Mesenteric fat pad (tissue), 1 donor: ENCODE measurements around the gene ANK2. TPM values are rescaled to one million over a fixed set of nuclear protein-coding genes. Genes with fewer than 3 reads are reported as not detected.

Experiments used
- DNase-seq: peaks from one replicate; pipeline ENCODE4 v3.0.0-alpha.2; 2020; ENCODE audit warnings: low spot score
- total RNA-seq: library from RNA; stranded (reverse); fragmentation: NEBNext Ultra II Directional; extraction: Animal tissue kit (Norgen Biotek cat#: 25700); gene quantifications from one replicate; pipeline ENCODE4 v1.2.1, GENCODE V29; 2021
- donor health status: DM: yes; HTN: yes; CAD: no.

ANK2 gene
- total RNA-seq, 1 donor from 2014 or later = 97.0 TPM

DNA sequence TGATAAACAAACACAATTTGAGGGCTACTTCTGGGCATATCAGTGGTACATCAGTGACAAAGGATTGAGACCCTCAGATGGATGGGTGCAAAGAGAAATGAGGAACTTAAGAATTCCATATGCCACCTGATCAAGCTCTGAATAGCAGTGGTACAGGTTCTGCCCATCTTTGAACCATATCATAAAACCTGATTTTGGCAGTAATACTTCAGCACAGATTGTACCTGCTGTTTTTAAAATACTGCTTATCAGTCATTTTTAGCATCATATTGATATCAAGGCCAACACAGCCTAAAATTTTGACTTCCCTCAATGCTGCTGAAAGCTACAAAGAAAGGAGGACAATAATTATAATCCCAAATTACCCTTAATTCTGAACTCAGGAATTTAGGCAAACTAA, 41.5 kb downstream of the ANK2 start:
- no peak for DNase-seq

DNA sequence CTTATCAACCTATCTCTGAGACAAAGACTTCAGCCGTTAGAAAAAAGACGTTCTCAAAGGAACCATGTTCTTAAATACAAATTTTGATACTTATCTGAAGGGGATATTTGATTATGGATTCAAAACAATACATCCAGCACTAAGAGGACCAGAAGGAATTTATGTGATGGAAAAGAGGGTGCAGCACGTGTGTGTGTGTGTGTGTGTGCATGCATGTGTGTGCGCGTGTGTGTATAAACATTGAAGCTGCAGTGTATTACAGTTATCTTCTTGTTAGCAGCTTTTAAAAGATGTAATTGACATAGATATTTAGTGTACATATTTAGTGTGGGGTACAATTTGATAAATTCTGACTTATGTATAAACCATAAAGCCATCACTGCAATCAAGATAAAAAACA, 44.9 kb downstream of the ANK2 start:
- no peak for DNase-seq

DNA sequence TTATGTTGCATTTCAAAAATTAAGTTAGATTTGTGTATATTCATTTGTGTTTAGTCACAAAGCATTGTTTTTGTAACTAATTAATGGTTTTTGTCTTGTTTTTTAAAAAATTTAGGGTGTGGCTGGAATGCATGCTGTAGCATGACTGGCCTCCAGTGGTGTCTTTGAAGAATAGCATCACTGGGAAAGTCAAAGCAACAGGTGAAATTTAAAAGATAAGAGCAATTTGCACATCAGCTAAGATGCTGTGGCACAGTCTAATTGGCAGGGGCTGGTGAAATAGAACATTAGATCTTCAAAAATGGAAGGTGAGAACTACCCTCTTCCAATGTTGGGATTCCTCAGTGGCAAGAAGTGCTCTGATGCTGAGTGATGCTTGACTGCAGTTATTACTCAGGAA, 45.3 kb downstream of the ANK2 start:
- DNase-seq = no peak

DNA sequence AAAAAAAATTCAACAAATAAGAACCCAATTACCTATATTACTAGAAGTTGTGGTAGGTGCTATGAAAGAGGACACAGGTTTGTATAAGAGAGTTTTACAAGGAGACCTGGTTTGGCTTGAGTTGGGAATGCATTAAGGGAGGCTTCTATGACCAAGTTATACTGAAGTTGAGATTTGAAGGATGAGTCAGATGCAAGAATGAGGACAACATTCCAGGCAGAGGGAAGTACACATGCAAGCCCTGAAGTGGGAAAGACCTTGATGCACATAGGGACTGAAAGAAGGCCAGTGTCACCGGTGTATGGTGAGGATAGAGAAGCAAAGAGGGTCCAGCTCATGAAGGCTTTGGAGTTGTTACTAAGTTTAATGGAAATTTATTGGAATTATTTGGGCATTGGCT, 52.2 kb downstream of the ANK2 start:
- DNase-seq = no peak

GRCh38 chr4:113103556-113103955, 54.1 kb downstream of the ANK2 start:
- DNase-seq = no peak

GRCh38 chr4:113106108-113106507, 56.7 kb downstream of the ANK2 start:
- DNase-seq = no peak

DNA sequence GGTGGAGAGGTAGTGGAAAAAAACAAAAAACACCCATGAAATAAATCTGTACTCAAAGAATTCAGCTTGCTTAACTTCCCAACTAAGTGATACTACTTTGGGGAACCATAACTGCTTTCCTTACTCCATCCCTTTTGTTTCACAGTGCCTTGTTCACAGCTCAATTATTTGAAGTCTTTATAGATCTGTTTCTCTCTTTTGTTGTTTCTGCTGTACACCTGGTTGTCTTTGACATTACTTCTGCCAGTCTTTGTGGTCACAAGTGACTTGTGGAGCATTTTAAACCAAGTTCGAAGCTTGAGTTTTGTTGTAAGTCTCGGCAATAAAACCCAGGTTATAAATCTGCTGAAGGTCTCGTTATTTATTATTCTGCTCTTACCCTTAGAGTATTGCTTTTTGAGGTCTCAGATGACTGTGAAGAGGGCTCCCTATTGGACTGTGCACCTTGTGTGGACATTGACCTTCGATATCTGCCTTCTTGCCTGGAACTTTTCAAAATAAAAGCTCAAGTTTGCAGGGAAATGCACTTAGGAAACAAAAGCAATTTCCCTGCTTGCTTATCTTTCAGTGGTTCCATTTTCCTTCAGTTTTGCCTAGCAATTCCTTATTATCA, 59.8 kb downstream of the ANK2 start:
- DNase-seq = no peak

- DNase-seq = no peak
These were observed 63.0 kb downstream of the ANK2 start for GRCh38 chr4:113112338-113112978.

DNA sequence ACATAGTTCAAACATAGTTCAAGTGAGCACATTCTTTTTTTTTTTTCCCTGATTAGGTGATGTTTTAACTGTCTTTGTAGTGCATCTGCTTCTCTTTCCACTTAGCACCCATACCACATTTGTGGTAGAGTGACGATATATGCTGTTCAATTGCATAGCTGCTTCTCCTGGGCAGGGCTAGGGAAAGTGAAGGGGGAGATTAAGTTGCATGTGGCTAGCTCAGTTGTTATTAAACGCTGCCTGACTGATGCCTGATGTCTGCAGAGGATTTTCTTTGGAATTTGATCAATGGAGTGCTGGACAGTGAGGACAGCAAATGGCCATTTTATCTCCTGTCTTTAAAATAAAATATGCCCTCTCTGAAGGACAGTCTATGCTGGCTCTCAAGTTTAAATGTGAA, 63.7 kb downstream of the ANK2 start:
- no peak for DNase-seq

GRCh38 chr4:113114884-113115283, 65.4 kb downstream of the ANK2 start:
- DNase-seq = no peak

GRCh38 chr4:113116414-113117357, 67.2 kb downstream of the ANK2 start:
- DNase-seq = no peak

DNA sequence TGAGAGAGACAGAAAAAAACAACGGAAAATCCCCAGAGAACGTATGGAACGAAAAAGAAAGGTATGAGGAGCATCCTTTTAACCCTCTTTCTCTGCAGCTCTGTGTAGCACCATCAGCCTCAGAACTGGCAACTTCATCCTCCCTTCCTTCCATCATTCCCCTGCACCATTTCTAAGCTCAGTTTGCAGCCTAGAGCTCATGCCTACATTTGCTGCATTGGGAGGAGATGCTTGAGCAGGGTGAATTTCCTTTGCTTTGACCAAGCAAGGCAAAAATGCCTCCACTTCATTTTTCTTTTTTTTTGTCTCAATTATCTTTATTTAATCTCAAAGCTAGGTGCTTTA, 67.9 kb downstream of the ANK2 start:
- no peak for DNase-seq

GRCh38 chr4:113122066-113122465, 72.6 kb downstream of the ANK2 start:
- DNase-seq = no peak

GRCh38 chr4:113125418-113125817, 76.0 kb downstream of the ANK2 start:
- no peak for DNase-seq

DNA sequence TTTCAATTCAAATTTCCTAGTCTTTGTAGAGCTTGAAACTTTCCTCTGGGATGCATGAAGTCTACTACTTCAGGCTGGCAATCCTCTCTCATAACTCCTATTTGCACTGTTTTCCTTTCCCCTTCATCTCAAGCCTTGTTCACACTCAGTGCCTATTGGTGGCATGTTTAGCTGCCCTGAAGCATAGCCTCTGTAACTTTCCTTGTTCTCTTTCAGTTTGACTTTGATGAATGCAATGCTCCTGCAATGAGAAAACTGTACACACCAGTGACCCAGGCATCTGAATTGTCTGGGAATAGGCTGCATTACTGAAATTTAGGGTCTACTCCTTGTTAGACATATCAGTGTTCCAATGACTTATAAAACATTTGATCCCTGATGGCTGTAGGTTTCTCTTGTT, 81.7 kb downstream of the ANK2 start:
- no peak for DNase-seq

- DNase-seq = no peak
These were observed 82.2 kb downstream of the ANK2 start for GRCh38 chr4:113131621-113132020.

GRCh38 chr4:113141901-113142346, 92.5 kb downstream of the ANK2 start:
- DNase-seq = no peak

DNA sequence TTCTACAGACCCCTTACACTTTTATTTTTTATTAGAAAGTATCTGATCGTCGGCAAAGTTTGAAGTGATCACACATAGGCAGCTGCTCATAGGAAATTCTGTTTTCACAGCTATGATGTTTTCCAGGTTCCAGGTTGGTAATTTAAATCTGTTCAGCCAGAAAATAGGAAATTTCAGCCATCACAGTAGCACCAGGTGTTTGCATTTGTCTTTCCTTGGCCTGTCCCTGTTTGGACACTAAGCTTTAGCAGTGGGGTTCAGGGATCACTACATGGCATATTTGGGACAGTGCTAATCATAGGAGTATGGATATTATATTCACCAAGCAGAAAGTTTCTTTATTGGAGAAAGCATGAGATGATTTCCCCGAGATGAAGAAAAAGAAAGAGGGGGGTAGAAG, 92.9 kb downstream of the ANK2 start:
- no peak for DNase-seq

DNA sequence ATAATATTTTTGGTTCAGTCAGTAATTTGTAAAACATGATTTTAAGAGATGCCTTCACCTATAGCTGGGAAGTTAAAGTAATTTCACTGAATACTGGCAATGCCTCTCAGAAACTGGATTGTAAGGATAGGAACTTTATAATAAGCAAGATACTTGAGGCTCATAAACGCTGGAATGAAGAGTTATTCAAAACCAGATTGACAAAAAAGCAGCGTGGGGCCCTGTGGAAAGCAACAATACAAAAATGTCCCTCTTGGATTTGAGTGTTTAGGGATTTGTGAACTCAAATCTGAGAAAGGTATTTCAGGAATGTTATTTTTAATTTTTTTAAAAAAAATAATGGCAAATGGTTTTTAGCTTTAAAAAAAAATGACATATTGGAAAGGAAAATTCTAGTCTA, 94.6 kb downstream of the ANK2 start:
- no peak for DNase-seq

DNA sequence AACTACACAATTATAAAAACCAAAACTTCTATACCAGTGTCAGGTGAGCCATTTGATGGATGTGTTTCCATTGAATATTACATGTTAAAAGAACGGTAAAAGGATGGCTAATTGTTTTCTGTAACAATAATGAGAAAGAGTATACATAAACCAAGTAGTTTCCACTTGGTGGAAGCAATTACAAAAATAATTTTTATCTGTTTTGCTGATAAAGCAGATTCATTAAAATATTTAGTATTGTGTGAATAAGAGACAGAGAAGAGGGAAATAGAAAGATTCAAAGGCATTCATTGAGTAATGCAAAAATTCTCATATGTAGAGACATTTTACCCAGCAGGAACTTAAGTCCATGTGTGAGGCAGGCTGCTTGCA, 95.7 kb downstream of the ANK2 start:
- DNase-seq = no peak

GRCh38 chr4:113145519-113146291, 96.3 kb downstream of the ANK2 start:
- no peak for DNase-seq
